GM19238 (cell line): ENCODE data around the gene C6orf89.
"Not testable (repeated sequence)": the region's sequence is repeated elsewhere in the genome, so short reads cannot be mapped to it uniquely, and the experiment has no call there.

ENCODE experiments used
- DNase-seq: peaks from one replicate; pipeline ENCODE4 v3.0.0; 2011; ENCODE audit warnings: low spot score; ENCODE audit not compliant: insufficient read length

The C6orf89 gene

GRCh38 chr6:36888115-36888643 is 2.4 kb downstream of the C6orf89 start:
- DNase-seq = no peak

GRCh38 chr6:36888654-36889481 is 3.1 kb downstream of the C6orf89 start:
- no peak for DNase-seq

- no peak for DNase-seq
These were observed 4.4 kb downstream of the C6orf89 start for GRCh38 chr6:36890112-36890663.

GRCh38 chr6:36891153-36891552 is 5.4 kb downstream of the C6orf89 start:
- not testable (repeated sequence) for DNase-seq

GRCh38 chr6:36893976-36894932 is 8.5 kb downstream of the C6orf89 start:
- DNase-seq = no peak

- DNase-seq = no peak
These were observed 11.9 kb downstream of the C6orf89 start for GRCh38 chr6:36897609-36898008.

GRCh38 chr6:36904114-36904513 is 18.4 kb downstream of the C6orf89 start:
- DNase-seq = no peak

- no peak for DNase-seq
These were observed 19.2 kb downstream of the C6orf89 start for GRCh38 chr6:36904851-36905393.

GRCh38 chr6:36906539-36907325 is 21.0 kb downstream of the C6orf89 start:
- no peak for DNase-seq

- no peak for DNase-seq
These were observed 22.0 kb downstream of the C6orf89 start for GRCh38 chr6:36907781-36908180.

GRCh38 chr6:36908747-36909146 is 23.0 kb downstream of the C6orf89 start:
- no peak for DNase-seq

GRCh38 chr6:36912030-36912454 is 26.3 kb downstream of the C6orf89 start:
- no peak for DNase-seq

- peak; percentile 56 for DNase-seq
These were observed 26.8 kb downstream of the C6orf89 start for GRCh38 chr6:36912586-36912985.

- no peak for DNase-seq
These were observed 27.3 kb downstream of the C6orf89 start for GRCh38 chr6:36913082-36913481.

GRCh38 chr6:36914227-36914794 is 28.6 kb downstream of the C6orf89 start:
- no peak for DNase-seq

- DNase-seq = no peak
These were observed 29.8 kb downstream of the C6orf89 start for GRCh38 chr6:36915599-36915998.

- no peak for DNase-seq
These were observed 30.4 kb downstream of the C6orf89 start for GRCh38 chr6:36916126-36916525.

GRCh38 chr6:36917541-36918193 is 31.9 kb downstream of the C6orf89 start:
- no peak for DNase-seq

GRCh38 chr6:36920049-36920448 is 34.3 kb downstream of the C6orf89 start:
- DNase-seq = no peak

- DNase-seq = no peak
These were observed 34.8 kb downstream of the C6orf89 start for GRCh38 chr6:36920546-36920945.
